Right renal pelvis (tissue), 4 donors: ENCODE measurements around the gene OPN1MW3. TPM values are rescaled to one million over a fixed set of nuclear protein-coding genes. Genes with fewer than 3 reads are reported as not detected.
"Not testable (repeated sequence)": the region's sequence is repeated elsewhere in the genome, so short reads cannot be mapped to it uniquely, and the experiment has no call there.

ENCODE experiments used
- DNase-seq, 4 donors: peaks; one replicate each; pipeline ENCODE4 v3.0.0-alpha.2; 2013; ENCODE audit warnings: low read depth in 4 of 4, low spot score in 3 of 4, missing footprints in 1 of 4
- polyA plus RNA-seq, 4 donors: library from polyadenylated mRNA; unstranded; fragments of 120-200 nt; gene quantifications; one replicate each; pipeline ENCODE4 v1.2.1, GENCODE V29; 2013; ENCODE audit not compliant: insufficient read length in 4 of 4

Gene OPN1MW3
- polyA plus RNA-seq: not detected

DNA sequence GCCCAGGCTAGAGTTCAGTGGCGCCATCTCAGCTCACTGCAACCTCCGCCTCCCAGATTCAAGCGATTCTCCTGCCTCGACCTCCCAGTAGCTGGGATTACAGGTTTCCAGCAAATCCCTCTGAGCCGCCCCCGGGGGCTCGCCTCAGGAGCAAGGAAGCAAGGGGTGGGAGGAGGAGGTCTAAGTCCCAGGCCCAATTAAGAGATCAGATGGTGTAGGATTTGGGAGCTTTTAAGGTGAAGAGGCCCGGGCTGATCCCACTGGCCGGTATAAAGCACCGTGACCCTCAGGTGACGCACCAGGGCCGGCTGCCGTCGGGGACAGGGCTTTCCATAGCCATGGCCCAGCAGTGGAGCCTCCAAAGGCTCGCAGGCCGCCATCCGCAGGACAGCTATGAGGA lies at the start of gene OPN1MW3:
TSS of gene OPN1MW3 (plus strand) at position 301 of the 400 bp plus-strand sequence. CDS start at position 339, 38 bp downstream.
- DNase-seq: not testable (repeated sequence)

DNA sequence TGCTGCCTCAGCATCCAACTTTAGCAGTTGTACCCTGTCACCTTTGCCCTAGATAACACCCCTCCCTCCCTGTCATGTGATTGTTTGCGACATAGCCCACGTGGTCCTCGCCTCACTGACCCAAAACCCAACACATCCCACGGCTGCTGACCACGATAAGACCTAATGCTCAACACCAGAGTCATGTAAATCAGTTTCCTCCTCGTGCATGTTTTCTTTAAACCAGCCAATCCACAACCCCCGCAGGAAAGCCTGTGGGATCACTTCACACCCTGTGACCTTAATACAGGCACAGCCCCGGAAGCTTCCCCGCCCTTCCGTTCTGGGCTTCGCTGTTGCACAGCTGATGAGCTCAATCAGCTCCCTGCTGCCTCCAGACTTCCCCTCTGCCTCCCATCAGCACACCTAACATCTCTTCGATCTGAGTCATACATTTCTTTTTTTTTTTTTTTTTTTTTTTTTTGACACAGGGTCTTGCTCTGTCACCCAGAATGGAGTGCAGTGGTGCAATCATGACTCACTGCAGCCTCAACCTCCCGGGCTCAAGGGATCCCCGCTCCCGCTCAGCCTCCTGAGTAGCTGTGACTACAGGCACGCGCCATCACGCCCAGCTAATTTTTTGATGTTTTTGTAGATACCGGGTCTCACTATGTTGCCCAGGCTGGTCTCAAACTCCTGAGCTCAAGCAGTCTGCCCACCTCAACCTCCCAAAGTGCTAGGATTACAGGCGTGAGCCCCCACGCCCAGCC lies 47.5 kb upstream of the OPN1MW3 start:
- not testable (repeated sequence) for DNase-seq

DNA sequence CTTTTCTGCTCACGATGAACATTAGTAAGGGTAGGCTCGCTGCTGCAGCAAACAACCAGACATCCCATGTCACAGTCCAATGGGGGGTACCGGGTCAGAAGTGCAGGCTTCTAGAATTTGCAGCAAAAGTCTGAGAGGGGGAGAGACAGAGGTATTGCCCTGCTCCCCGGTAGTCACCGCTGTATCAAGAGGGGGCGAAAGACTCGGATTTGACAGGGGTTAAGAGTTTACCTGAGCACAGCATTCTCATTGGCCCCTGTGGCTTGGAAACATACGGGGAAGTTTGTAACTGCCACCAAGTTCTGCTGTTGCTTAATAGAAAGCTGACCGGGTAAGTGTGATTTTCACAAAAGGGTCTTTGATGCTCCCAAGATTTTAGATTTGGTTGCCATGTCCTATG lies 46.3 kb upstream of the OPN1MW3 start:
- not testable (repeated sequence) for DNase-seq

DNA sequence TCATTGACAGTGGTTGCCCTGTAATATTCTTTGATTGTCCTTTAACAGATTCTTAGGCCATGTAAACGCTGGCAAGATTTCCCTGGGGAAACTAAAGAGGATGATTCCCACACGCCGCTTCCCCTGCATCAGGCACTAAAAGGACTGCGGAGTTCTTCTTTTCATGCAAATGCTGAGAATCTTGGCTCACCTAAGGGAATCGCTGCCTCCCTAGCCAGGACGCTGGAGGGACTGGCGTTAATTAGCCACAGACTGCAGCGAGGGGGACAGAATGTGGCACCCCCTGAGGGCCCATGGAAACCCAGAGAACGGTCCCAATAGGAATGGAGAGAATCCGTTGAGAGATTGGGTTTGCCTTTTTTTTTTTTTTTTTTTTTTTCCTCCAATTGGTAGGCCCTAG lies 45.9 kb upstream of the OPN1MW3 start:
- DNase-seq: not testable (repeated sequence)

DNA sequence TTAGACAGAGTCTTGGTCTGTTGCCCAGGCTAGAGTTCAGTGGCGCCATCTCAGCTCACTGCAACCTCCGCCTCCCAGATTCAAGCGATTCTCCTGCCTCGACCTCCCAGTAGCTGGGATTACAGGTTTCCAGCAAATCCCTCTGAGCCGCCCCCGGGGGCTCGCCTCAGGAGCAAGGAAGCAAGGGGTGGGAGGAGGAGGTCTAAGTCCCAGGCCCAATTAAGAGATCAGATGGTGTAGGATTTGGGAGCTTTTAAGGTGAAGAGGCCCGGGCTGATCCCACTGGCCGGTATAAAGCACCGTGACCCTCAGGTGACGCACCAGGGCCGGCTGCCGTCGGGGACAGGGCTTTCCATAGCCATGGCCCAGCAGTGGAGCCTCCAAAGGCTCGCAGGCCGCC lies 37.9 kb upstream of the OPN1MW3 start, which contains the start of gene OPN1MW2:
TSS of gene OPN1MW2 (plus strand) at position 301 of the 400 bp plus-strand sequence. CDS start at position 361, 60 bp downstream.
- DNase-seq: not testable (repeated sequence)

DNA sequence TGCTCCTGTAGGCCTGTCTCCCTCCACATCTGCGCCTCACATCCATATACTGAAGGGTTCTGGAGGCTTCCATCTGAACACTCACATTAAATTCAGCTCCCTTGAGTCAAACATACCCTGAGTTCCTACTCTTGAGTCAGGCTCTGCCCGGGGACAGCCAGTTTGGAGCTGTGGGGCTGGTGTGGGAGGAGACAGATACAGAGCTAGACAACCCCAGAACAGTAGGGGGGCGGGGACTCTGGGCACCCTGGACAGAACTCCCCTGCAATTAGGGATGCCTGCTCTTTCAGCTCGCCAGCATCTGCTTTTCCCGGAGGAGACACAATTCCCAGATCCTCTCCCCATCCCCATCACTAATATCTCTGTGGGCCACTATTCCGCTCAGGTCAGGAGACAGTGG lies 32.1 kb upstream of the OPN1MW3 start:
- not testable (repeated sequence) for DNase-seq

DNA sequence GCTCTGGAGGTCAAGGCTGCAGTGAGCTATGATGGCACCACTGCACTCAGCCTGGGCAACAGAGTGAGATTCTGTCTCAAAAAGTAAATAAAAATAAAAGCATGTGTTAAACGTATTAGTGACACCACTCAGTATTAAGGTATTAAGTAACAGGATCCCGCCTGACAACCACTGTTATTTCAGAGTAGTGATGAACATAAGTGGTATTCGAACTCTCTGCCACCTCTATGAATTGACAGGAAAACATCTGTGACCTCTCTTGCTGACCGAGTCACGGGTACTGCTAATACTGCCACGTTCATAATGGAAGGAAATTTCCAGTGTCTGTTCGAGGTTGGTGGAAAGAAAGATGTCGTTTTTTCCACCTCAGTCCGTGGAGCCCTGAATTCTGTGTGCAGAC lies 30.7 kb upstream of the OPN1MW3 start:
- DNase-seq: not testable (repeated sequence)

DNA sequence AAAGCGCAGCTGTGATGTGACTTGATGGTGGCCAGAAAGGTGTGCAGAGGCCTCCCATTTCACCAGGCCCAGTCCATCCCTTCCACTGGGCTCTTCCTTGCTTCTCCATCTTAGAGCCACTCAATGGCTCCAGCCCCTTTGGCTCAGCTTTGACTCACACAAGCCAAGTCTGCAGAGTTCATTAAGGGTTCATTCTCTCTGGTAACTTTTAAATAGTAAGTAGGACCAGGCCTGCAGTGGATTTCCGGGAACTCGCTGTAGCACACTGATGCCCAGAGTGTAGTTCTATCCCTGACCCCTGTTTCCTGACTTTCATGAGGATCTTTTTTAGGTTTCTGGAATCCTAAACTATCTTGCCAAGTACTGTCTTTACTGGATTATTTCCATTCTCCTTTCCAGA lies 25.9 kb upstream of the OPN1MW3 start:
- not testable (repeated sequence) for DNase-seq

DNA sequence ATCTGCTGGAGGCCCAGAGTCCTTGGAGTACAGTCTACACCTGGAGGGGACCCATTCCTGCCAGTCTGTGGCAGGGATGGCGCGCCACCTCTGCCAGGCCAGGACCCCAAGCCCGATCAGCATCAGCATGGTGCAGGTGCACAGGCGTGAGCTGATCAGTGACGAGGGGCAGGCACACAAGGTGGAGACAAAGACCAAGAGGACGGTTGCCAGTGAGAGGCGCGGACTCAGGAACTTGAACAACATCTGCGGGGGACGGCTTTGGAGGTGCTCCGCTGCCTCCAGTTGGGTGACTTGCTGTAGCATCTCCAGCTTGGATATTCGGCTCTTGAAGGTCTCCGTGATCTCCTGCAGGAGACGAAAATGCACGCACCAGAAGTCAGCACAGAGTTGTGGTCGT lies 23.8 kb upstream of the OPN1MW3 start:
- not testable (repeated sequence) for DNase-seq

DNA sequence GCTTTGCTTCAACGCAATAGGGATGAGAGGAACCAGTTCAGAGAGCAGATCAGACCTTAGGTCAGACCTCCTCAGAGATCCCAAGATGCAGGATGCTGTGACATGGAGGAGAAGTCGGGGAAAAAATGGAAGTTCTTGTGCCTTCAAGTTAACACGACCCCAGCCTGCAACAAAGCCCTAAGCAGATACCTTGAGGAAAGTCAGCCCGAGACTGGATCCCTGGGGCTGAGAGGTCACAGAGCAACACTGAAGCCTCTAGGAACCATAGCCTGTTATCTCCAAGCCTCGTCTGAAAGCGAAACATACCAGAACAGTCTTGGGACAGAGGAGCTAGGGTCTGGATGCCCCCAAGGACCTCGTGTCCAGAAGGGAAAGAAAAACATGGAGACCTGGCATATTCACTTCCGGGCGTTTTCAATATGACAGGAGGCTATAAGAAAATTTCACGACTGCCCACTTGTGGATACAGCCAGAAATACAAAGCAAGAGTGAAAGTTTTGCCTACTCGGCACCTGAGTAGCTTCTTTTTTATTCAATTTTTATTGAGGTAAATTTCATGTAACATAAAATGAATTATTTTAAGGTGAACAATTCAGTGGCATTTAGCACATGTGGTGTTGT lies 18.3 kb upstream of the OPN1MW3 start:
- not testable (repeated sequence) for DNase-seq

DNA sequence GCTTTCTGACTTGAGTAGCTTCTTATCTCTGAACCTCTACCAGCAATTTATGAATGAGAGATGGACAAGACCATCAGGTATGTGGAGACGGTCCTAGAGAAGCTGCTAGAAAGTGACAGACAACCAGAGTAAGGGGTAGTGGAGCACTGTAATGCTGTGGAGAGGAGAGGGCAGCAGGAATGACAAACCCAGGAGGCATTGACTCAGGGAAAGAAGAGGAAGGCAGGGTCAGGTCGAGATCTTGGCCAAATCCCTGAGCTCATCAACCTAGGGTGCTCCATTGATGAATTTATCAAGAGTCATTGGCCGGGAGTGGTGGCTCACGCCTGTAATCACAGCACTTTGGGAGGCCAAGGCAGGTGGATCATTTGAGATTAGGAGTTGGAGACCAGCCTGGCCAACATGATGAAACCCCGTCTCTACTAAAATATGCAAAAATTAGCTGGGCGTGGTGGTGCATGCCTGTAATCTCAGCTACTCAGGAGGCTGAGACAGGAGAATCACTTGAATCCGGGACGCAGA lies 17.3 kb upstream of the OPN1MW3 start:
- not testable (repeated sequence) for DNase-seq

DNA sequence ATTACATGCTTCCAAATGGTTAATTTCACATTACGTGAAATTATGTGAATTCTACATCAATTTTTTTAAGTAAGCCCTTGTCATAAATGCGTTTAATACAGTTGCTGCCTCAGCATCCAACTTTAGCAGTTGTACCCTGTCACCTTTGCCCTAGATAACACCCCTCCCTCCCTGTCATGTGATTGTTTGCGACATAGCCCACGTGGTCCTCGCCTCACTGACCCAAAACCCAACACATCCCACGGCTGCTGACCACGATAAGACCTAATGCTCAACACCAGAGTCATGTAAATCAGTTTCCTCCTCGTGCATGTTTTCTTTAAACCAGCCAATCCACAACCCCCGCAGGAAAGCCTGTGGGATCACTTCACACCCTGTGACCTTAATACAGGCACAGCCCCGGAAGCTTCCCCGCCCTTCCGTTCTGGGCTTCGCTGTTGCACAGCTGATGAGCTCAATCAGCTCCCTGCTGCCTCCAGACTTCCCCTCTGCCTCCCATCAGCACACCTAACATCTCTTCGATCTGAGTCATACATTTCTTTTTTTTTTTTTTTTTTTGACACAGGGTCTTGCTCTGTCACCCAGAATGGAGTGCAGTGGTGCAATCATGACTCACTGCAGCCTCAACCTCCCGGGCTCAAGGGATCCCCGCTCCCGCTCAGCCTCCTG lies 9.9 kb upstream of the OPN1MW3 start:
- not testable (repeated sequence) for DNase-seq

DNA sequence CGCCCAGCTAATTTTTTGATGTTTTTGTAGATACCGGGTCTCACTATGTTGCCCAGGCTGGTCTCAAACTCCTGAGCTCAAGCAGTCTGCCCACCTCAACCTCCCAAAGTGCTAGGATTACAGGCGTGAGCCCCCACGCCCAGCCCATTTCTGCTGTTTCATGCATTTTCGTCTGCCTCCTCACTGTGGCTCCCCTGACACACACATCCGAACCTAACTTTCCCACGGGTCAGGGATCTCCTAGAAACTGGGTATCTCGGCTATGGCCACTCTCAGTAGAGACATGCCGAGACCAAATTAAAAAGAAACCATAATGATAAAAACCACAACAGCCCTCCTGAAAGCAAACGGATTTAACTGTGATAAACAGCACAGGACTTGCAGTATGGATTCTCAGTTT lies 9.3 kb upstream of the OPN1MW3 start:
- not testable (repeated sequence) for DNase-seq

DNA sequence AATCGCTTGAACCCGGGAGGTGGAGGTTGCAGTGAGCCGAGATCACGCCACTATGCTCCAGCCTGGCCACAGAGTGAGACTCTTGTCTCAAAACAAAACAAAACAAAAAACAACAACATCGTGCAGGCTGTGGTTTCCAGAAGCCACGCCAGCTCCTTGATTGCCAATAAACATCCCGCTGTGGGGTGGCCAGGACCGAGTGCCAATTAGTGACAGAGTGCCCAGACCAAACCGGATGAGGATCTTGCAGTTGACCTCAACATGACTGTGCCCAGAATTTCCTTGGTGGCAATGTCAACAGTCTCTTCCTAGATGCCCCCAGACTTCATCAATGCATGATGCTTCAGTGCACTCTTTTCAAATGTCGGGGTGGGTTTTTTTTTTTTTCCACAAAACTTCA lies 1.3 kb downstream of the OPN1MW3 start:
- not testable (repeated sequence) for DNase-seq

DNA sequence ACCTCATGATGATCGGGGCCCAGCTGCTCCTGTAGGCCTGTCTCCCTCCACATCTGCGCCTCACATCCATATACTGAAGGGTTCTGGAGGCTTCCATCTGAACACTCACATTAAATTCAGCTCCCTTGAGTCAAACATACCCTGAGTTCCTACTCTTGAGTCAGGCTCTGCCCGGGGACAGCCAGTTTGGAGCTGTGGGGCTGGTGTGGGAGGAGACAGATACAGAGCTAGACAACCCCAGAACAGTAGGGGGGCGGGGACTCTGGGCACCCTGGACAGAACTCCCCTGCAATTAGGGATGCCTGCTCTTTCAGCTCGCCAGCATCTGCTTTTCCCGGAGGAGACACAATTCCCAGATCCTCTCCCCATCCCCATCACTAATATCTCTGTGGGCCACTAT lies 5.7 kb downstream of the OPN1MW3 start:
- not testable (repeated sequence) for DNase-seq

DNA sequence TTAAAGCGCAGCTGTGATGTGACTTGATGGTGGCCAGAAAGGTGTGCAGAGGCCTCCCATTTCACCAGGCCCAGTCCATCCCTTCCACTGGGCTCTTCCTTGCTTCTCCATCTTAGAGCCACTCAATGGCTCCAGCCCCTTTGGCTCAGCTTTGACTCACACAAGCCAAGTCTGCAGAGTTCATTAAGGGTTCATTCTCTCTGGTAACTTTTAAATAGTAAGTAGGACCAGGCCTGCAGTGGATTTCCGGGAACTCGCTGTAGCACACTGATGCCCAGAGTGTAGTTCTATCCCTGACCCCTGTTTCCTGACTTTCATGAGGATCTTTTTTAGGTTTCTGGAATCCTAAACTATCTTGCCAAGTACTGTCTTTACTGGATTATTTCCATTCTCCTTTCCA lies 11.9 kb downstream of the OPN1MW3 start:
- DNase-seq: not testable (repeated sequence)

DNA sequence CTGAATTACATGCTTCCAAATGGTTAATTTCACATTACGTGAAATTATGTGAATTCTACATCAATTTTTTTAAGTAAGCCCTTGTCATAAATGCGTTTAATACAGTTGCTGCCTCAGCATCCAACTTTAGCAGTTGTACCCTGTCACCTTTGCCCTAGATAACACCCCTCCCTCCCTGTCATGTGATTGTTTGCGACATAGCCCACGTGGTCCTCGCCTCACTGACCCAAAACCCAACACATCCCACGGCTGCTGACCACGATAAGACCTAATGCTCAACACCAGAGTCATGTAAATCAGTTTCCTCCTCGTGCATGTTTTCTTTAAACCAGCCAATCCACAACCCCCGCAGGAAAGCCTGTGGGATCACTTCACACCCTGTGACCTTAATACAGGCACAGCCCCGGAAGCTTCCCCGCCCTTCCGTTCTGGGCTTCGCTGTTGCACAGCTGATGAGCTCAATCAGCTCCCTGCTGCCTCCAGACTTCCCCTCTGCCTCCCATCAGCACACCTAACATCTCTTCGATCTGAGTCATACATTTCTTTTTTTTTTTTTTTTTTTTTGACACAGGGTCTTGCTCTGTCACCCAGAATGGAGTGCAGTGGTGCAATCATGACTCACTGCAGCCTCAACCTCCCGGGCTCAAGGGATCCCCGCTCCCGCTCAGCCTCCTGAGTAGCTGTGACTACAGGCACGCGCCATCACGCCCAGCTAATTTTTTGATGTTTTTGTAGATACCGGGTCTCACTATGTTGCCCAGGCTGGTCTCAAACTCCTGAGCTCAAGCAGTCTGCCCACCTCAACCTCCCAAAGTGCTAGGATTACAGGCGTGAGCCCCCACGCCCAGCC lies 27.3 kb downstream of the OPN1MW3 start:
- not testable (repeated sequence) for DNase-seq

DNA sequence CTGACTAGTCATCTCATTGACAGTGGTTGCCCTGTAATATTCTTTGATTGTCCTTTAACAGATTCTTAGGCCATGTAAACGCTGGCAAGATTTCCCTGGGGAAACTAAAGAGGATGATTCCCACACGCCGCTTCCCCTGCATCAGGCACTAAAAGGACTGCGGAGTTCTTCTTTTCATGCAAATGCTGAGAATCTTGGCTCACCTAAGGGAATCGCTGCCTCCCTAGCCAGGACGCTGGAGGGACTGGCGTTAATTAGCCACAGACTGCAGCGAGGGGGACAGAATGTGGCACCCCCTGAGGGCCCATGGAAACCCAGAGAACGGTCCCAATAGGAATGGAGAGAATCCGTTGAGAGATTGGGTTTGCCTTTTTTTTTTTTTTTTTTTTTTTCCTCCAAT lies 29.0 kb downstream of the OPN1MW3 start:
- not testable (repeated sequence) for DNase-seq

DNA sequence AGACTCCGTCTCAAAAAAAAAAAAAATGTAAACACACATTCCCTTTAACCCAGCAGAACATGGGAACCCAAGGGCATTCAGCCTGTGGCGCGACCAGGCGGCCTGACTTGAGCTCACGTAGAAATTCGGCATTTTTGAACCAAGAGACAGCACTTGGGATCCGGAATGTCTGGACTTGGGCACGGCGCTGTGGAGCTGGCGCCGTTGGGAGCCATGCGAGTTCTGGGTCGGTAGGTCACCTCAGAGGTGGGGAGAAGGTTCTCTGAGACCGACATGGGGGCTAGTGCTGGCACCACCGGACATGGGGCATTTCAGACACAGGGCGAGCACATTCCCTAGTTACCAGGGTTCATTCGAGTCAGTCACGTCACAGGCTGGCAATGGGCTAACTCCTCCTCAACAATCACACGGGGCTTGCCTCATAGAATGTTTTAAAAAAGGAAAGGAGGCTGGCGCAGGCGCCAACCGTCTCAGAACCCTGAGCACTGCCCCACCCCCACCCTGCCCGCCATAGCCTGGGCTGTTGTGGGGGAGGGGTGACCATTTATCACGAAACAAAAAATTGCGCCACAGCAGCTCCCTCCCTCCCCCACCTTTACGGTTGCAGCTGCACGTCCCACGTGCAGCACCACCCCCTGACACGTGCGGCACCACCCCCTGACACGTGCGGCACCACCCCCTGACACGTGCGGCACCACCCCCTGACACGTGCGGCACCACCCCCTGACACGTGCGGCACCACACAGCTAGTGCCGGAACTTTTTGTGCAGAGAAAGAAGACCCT lies 37.6 kb downstream of the OPN1MW3 start, which contains the start of gene TEX28:
TSS of gene TEX28 (minus strand) at position 334 of the 784 bp plus-strand sequence. CDS start 3,007 bp downstream, outside the sequence.
- DNase-seq: no peak
